OCI-LY7 (cell line): ENCODE results near the gene KIRREL3.

ENCODE experiments used
- CTCF ChIP-seq: fragments of 200-600 bp; sonication (generic); conservative IDR thresholded peaks from 2 replicates; pipeline ENCODE4 v1.5.1; 2014; ENCODE audit warnings: mild to moderate bottlenecking, antibody characterized with exemption, low read length, moderate library complexity, mixed read lengths
- EZH2phosphoT487 ChIP-seq: fragments of 200-600 bp; sonication (generic); IDR thresholded peaks from 2 replicates; pipeline ENCODE4 v1.6.1; 2018; ENCODE audit warnings: low read depth, borderline replicate concordance, mild to moderate bottlenecking, mixed run types, antibody characterized with exemption, low read length, moderate library complexity, mixed read lengths

GRCh38 chr11:126461996-126462395, 538.6 kb downstream of the KIRREL3 start:
- TF ChIP-seq EZH2phosphoT487 (no peak), CTCF (no peak)
